H9 (cell line): Measurements from ENCODE around the gene SLC2A11. TPM values are rescaled to one million over a fixed set of nuclear protein-coding genes. Genes with fewer than 3 reads are reported as not detected.

Source experiments
- DNase-seq: peaks from one replicate; pipeline ENCODE4 v3.0.0-alpha.2; 2017
- H2AFZ ChIP-seq: one replicate; pipeline ENCODE4 v1.6.1; 2013; ENCODE audit warnings: mild to moderate bottlenecking, low read length, control low read depth, moderate library complexity
- H2AK5ac ChIP-seq: 2 replicates; pipeline ENCODE4 v1.6.1; 2013; ENCODE audit warnings: low read length, control low read depth, mixed read lengths; ENCODE audit not compliant: insufficient read length
- H2BK120ac ChIP-seq: one replicate; pipeline ENCODE4 v1.6.1; 2013; ENCODE audit warnings: low read depth, mild to moderate bottlenecking, low read length, control low read depth, inconsistent platforms; ENCODE audit not compliant: poor library complexity, severe bottlenecking
- H2BK12ac ChIP-seq: 2 replicates; pipeline ENCODE4 v1.6.1; 2013; ENCODE audit warnings: low read length, control low read depth, mixed read lengths, low read depth; ENCODE audit not compliant: insufficient read length
- H2BK15ac ChIP-seq: 2 replicates; pipeline ENCODE4 v1.6.1; 2013; ENCODE audit warnings: low read depth, low read length, control low read depth
- H2BK20ac ChIP-seq: one replicate; pipeline ENCODE4 v1.6.1; 2013; ENCODE audit warnings: low read depth, mild to moderate bottlenecking, low read length, control low read depth, inconsistent platforms; ENCODE audit not compliant: poor library complexity, severe bottlenecking
- H2BK5ac ChIP-seq: 2 replicates; pipeline ENCODE4 v1.6.1; 2013; ENCODE audit warnings: low read length, control low read depth, mixed read lengths; ENCODE audit not compliant: insufficient read length
- H3K14ac ChIP-seq: 2 replicates; pipeline ENCODE4 v1.6.1; 2013; ENCODE audit warnings: low read length, control low read depth; ENCODE audit not compliant: insufficient read depth
- H3K18ac ChIP-seq: 2 replicates; pipeline ENCODE4 v1.6.1; 2013; ENCODE audit warnings: low read depth, mild to moderate bottlenecking, mixed read lengths, low read length, control low read depth; ENCODE audit not compliant: insufficient read length
- H3K23ac ChIP-seq: 2 replicates; pipeline ENCODE4 v1.6.1; 2013; ENCODE audit warnings: low read length, control low read depth, mixed read lengths, low read depth; ENCODE audit not compliant: insufficient read length
- H3K23me2 ChIP-seq: 2 replicates; pipeline ENCODE4 v1.6.1; 2013; ENCODE audit warnings: low read depth, mild to moderate bottlenecking, mixed read lengths, low read length, control low read depth; ENCODE audit not compliant: insufficient read length, poor library complexity, severe bottlenecking
- H3K27ac ChIP-seq: 2 replicates; pipeline ENCODE4 v1.5.1; 2013; ENCODE audit warnings: low read length, control low read depth, mixed read lengths, low read depth; ENCODE audit not compliant: insufficient read length
- H3K27me3 ChIP-seq: 2 replicates; pipeline ENCODE4 v1.6.1; 2013; ENCODE audit warnings: low read length, control low read depth, inconsistent platforms; ENCODE audit not compliant: insufficient read depth
- H3K4ac ChIP-seq: 2 replicates; pipeline ENCODE4 v1.6.1; 2013; ENCODE audit warnings: low read depth, mild to moderate bottlenecking, control low read depth, inconsistent platforms, low read length, moderate library complexity
- H3K4me1 ChIP-seq: 2 replicates; pipeline ENCODE4 v1.6.1; 2013; ENCODE audit warnings: low read length, control low read depth, inconsistent platforms; ENCODE audit not compliant: insufficient read depth
- H3K4me2 ChIP-seq: 2 replicates; pipeline ENCODE4 v1.6.1; 2013; ENCODE audit warnings: low read length, control low read depth, mixed read lengths; ENCODE audit not compliant: insufficient read length, insufficient read depth
- H3K56ac ChIP-seq: 2 replicates; pipeline ENCODE4 v1.6.1; 2013; ENCODE audit warnings: low read depth, mild to moderate bottlenecking, mixed read lengths, low read length, control low read depth; ENCODE audit not compliant: insufficient read length
- H3K79me1 ChIP-seq: 2 replicates; pipeline ENCODE4 v1.6.1; 2013; ENCODE audit warnings: low read depth, mild to moderate bottlenecking, moderate library complexity, low read length, control low read depth, inconsistent platforms; ENCODE audit not compliant: insufficient read depth, poor library complexity, severe bottlenecking
- H3K79me2 ChIP-seq: 2 replicates; pipeline ENCODE4 v1.6.1; 2013; ENCODE audit warnings: low read length, control low read depth, inconsistent platforms; ENCODE audit not compliant: insufficient read depth
- H3K9ac ChIP-seq: 2 replicates; pipeline ENCODE4 v1.6.1; 2013; ENCODE audit warnings: low read length, control low read depth, mixed read lengths; ENCODE audit not compliant: insufficient read length; ENCODE audit errors: extremely low read depth
- H3K9me3 ChIP-seq: one replicate; pipeline ENCODE4 v1.6.1; 2013; ENCODE audit warnings: low read depth, low read length, inconsistent platforms; ENCODE audit not compliant: control insufficient read depth
- H3T11ph ChIP-seq: one replicate; pipeline ENCODE4 v1.6.1; 2013; ENCODE audit warnings: mild to moderate bottlenecking, low read length, control low read depth, inconsistent platforms
- H4K20me1 ChIP-seq: one replicate; pipeline ENCODE4 v1.6.1; 2013; ENCODE audit not compliant: control insufficient read depth, insufficient read length, insufficient read depth
- H4K5ac ChIP-seq: 2 replicates; pipeline ENCODE4 v1.6.1; 2013; ENCODE audit warnings: low read depth, mild to moderate bottlenecking, mixed read lengths, low read length, control low read depth; ENCODE audit not compliant: insufficient read length
- H4K8ac ChIP-seq: replicated peaks from 2 replicates; pipeline ENCODE4 v1.6.1; 2013; ENCODE audit warnings: low read length, control low read depth, mixed read lengths, low read depth; ENCODE audit not compliant: insufficient read length
- H4K91ac ChIP-seq: 2 replicates; pipeline ENCODE4 v1.6.1; 2013; ENCODE audit warnings: low read depth, mild to moderate bottlenecking, moderate library complexity, mixed read lengths, low read length, control low read depth; ENCODE audit not compliant: insufficient read length
- H3K27ac Mint-ChIP-seq, 3 experiments: 2 replicates in 2 of 3; 3 replicates in 1 of 3; pipeline ENCODE4 v1.8.0; 2020 to 2021; ENCODE audit warnings: mixed read lengths in 3 of 3, mild to moderate bottlenecking in 1 of 3, moderate library complexity in 1 of 3
- H3K27me3 Mint-ChIP-seq: 2 replicates; pipeline ENCODE4 v1.8.0; 2021; ENCODE audit warnings: low read depth, mild to moderate bottlenecking, moderate library complexity, mixed read lengths
- H3K36me3 Mint-ChIP-seq, 3 experiments: 2 replicates in 2 of 3; 3 replicates in 1 of 3; pipeline ENCODE4 v1.8.0; 2020 to 2021; ENCODE audit warnings: low read depth in 3 of 3, mixed read lengths in 3 of 3; ENCODE audit not compliant: insufficient read depth in 1 of 3
- H3K4me1 Mint-ChIP-seq, 2 experiments: 2 replicates each; pipeline ENCODE4 v1.8.0; 2020; ENCODE audit warnings: mixed read lengths in 2 of 2
- H3K4me3 Mint-ChIP-seq, 2 experiments: 2 replicates in 1 of 2; 3 replicates in 1 of 2; pipeline ENCODE4 v1.8.0; 2020 to 2021; ENCODE audit warnings: mild to moderate bottlenecking in 2 of 2, mixed read lengths in 2 of 2, moderate library complexity in 1 of 2
- H3K9me3 Mint-ChIP-seq, 2 experiments: 2 replicates in 1 of 2; 3 replicates in 1 of 2; pipeline ENCODE4 v1.8.0; 2020; ENCODE audit warnings: mild to moderate bottlenecking in 2 of 2, mixed read lengths in 2 of 2, moderate library complexity in 1 of 2
- CTCF ChIP-seq: fragments of 200-600 bp; sonication (generic); conservative IDR thresholded peaks from 3 replicates; pipeline ENCODE4 v1.8.0; 2021; ENCODE audit warnings: antibody characterized with exemption, mild to moderate bottlenecking
- WGBS: extraction: QIAGEN DNeasy Blood & Tissue Kit; methylation state at CpG from one replicate; pipeline ENCODE4 v1.1.7; 2013; ENCODE audit warnings: missing lambda C conversion rate, low lambda C conversion rate, mixed read lengths; ENCODE audit not compliant: insufficient read length; ENCODE audit errors: extremely low coverage; 5-methylcytosine and 5-hydroxymethylcytosine counted together
- total RNA-seq: library from RNA; stranded (reverse); gene quantifications from 2 replicates; pipeline ENCODE4 v1.2.1, GENCODE V29; 2021

Gene SLC2A11
- total RNA-seq, 1 experiment from 2014 or later: 15.0 TPM

GRCh38 chr22:23901600-23901999, 43.9 kb downstream of the SLC2A11 start:
- H2AK5ac ChIP-seq: no peak overlapping the region
- no peak overlapping the region for H2BK120ac ChIP-seq
- no peak overlapping the region for H2BK5ac ChIP-seq
- no peak overlapping the region for H4K91ac ChIP-seq
- no peaks in the 10 kb centered on the region for H3K79me1 ChIP-seq
- H4K8ac ChIP-seq: no peak overlapping the region
- Mint-ChIP-seq H3K4me3 (no peak overlapping the region), H3K27ac (no peak overlapping the region), H3K36me3 (peaks cover 30 to 44% (median 37%) of the 10 kb centered on the region in 3 experiments), H3K9me3 (peaks cover 14 to 24% of the 10 kb centered on the region in 2 experiments), H3K27me3 (peaks cover 29% of the 10 kb centered on the region), H3K4me1 (peaks cover 24 to 28% of the 10 kb centered on the region in 2 experiments)
- H3K4me2 ChIP-seq: no peak overlapping the region
- H3K14ac ChIP-seq: no peak overlapping the region
- H3K18ac ChIP-seq: no peak overlapping the region
- no peak overlapping the region for H3K27ac ChIP-seq
- no peak overlapping the region for H2BK20ac ChIP-seq
- no peak overlapping the region for H3K4ac ChIP-seq
- H3K23me2 ChIP-seq: no peaks in the 10 kb centered on the region
- H3K27me3 ChIP-seq: no peaks in the 10 kb centered on the region
- H3K79me2 ChIP-seq: no peaks in the 10 kb centered on the region
- no peaks in the 10 kb centered on the region for H3K9me3 ChIP-seq
- no peak overlapping the region for H3K9ac ChIP-seq
- H2AFZ ChIP-seq: no peak overlapping the region
- no peak overlapping the region for H2BK12ac ChIP-seq
- no peaks in the 10 kb centered on the region; the same call in 1 of the 2 replicates for H3K4me1 ChIP-seq
- DNase-seq: no peak
- TF ChIP-seq CTCF: no peak
- no peaks in the 10 kb centered on the region for H4K20me1 ChIP-seq
- no peak overlapping the region for H2BK15ac ChIP-seq
- WGBS: no CpG with 5 or more reads among the region's 4 CpGs
- H4K5ac ChIP-seq: no peak overlapping the region
- no peak overlapping the region for H3K56ac ChIP-seq
- H3K23ac ChIP-seq: no peak overlapping the region
- H3T11ph ChIP-seq: no peak overlapping the region
